Type B pancreatic cell (in vitro differentiated cells): ENCODE results near the gene FAM120AOS. TPM values are rescaled to one million over a fixed set of nuclear protein-coding genes. Genes with fewer than 3 reads are reported as not detected.

Source experiments
- DNase-seq: peaks from one replicate; pipeline ENCODE4 v3.0.0; 2021; ENCODE audit warnings: mixed read lengths; ENCODE audit not compliant: unreplicated experiment; ENCODE audit errors: extremely low spot score
- H3K27ac Mint-ChIP-seq: 2 replicates; pipeline ENCODE4 v1.8.0; 2021; ENCODE audit warnings: mild to moderate bottlenecking, mixed read lengths
- H3K27me3 Mint-ChIP-seq: 2 replicates; pipeline ENCODE4 v1.8.0; 2021; ENCODE audit warnings: mixed read lengths
- H3K36me3 Mint-ChIP-seq: 2 replicates; pipeline ENCODE4 v1.8.0; 2021; ENCODE audit warnings: mixed read lengths
- H3K4me1 Mint-ChIP-seq: one replicate; pipeline ENCODE4 v1.8.0; 2021; ENCODE audit warnings: mixed read lengths; ENCODE audit not compliant: unreplicated experiment
- H3K4me3 Mint-ChIP-seq: 2 replicates; pipeline ENCODE4 v1.8.0; 2021; ENCODE audit warnings: mild to moderate bottlenecking, mixed read lengths
- H3K9me3 Mint-ChIP-seq: 2 replicates; pipeline ENCODE4 v1.8.0; 2021; ENCODE audit warnings: mixed read lengths
- total RNA-seq: library from RNA; stranded (reverse); gene quantifications from 2 replicates; pipeline ENCODE4 v1.2.1, GENCODE V29; 2021; ENCODE audit warnings: low replicate concordance
- TF ChIP-seq, protein P1 (sequence below): fragments of 200-600 bp; sonication (generic); conservative IDR thresholded peaks from 2 replicates; pipeline ENCODE4 v1.5.0; 2021; ENCODE audit warnings: antibody characterized with exemption, mild to moderate bottlenecking

FAM120AOS gene
- total RNA-seq, 1 donor from 2014 or later = 42.1 TPM

DNA sequence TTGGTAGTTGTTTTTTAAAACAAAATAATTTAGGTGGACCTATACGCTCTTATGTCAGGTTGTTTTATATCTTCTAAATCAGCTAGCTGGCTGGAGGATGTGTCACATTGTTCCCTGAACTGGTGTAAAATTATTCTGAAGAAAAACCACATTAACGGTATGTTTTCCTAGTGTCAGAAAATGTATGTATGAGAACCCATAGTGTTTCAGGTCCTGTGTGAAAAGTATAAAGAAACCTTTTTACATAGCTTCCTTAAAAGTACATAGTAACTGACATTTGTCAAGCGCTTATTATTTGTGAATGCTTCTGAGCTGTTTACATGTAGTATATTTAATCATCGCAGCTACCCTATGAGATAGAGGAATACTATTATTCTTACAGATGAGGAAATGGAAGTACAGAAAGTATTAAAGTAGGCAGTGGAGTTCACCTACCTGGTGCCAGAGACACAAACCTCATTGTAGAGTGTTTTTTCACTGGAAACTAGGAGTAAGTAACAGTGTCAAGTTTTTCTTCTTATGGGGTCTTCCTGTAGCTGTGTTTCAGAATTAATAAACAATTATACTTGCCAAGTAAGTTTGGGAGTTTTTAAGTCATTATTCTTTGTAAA, 10.4 kb upstream of the FAM120AOS start:
- H3K9me3 Mint-ChIP-seq = no peaks in the 10 kb centered on the region
- peaks cover 12% of the 10 kb centered on the region for H3K36me3 Mint-ChIP-seq
- TF ChIP-seq, protein P1, sequence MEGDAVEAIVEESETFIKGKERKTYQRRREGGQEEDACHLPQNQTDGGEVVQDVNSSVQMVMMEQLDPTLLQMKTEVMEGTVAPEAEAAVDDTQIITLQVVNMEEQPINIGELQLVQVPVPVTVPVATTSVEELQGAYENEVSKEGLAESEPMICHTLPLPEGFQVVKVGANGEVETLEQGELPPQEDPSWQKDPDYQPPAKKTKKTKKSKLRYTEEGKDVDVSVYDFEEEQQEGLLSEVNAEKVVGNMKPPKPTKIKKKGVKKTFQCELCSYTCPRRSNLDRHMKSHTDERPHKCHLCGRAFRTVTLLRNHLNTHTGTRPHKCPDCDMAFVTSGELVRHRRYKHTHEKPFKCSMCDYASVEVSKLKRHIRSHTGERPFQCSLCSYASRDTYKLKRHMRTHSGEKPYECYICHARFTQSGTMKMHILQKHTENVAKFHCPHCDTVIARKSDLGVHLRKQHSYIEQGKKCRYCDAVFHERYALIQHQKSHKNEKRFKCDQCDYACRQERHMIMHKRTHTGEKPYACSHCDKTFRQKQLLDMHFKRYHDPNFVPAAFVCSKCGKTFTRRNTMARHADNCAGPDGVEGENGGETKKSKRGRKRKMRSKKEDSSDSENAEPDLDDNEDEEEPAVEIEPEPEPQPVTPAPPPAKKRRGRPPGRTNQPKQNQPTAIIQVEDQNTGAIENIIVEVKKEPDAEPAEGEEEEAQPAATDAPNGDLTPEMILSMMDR = no peak
- no peak for DNase-seq
- H3K27me3 Mint-ChIP-seq = no peaks in the 10 kb centered on the region
- no peak overlapping the region for H3K4me3 Mint-ChIP-seq
- H3K27ac Mint-ChIP-seq = peak overlapping the region; percentile 71
- peaks cover 77% of the 10 kb centered on the region for H3K4me1 Mint-ChIP-seq

DNA sequence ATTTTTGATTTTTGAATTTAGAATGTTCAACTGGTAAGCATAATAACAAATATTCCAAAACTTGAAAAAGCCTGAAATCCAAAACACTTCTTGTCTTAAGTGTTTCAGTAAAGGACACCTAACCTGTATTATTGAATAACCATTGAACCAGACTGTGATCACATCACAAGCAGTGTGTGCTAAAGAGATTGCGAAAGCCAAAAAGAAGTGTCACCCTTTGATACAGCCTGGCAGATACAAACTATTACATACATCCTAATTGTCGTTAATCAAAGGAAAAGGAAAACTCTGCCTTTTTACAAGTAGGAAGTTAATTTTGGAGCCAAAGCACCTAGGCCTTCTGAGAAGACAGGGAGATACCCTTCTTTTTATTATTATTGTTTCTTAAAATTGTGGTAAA, 8.4 kb upstream of the FAM120AOS start:
- no peaks in the 10 kb centered on the region for H3K27me3 Mint-ChIP-seq
- H3K36me3 Mint-ChIP-seq = peaks cover 12% of the 10 kb centered on the region
- no peak overlapping the region for H3K27ac Mint-ChIP-seq
- TF ChIP-seq, protein P1 = no peak
- peaks cover 65% of the 10 kb centered on the region for H3K4me1 Mint-ChIP-seq
- DNase-seq = no peak
- H3K4me3 Mint-ChIP-seq = no peak overlapping the region
- no peaks in the 10 kb centered on the region for H3K9me3 Mint-ChIP-seq

DNA sequence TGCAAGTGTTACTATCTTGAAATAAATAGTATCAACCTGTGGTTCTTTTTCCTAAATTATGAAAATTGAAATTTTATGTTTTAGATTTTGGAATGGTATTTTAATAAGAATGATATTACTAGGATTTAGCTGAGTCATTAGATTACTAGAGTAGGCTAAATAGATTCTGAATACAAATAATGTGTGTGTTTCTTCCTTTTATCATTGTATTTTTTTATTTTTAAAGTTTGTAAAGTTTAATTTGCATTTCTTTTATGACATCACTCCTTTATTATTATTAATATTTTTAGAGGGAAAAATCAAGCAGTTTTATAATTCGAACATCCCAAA, 8.0 kb upstream of the FAM120AOS start:
- DNase-seq = no peak
- no peak overlapping the region for H3K4me3 Mint-ChIP-seq
- TF ChIP-seq, protein P1 = no peak
- no peaks in the 10 kb centered on the region for H3K9me3 Mint-ChIP-seq
- H3K27ac Mint-ChIP-seq = no peak overlapping the region
- peaks cover 62% of the 10 kb centered on the region for H3K4me1 Mint-ChIP-seq
- no peaks in the 10 kb centered on the region for H3K27me3 Mint-ChIP-seq
- peaks cover 12% of the 10 kb centered on the region for H3K36me3 Mint-ChIP-seq

DNA sequence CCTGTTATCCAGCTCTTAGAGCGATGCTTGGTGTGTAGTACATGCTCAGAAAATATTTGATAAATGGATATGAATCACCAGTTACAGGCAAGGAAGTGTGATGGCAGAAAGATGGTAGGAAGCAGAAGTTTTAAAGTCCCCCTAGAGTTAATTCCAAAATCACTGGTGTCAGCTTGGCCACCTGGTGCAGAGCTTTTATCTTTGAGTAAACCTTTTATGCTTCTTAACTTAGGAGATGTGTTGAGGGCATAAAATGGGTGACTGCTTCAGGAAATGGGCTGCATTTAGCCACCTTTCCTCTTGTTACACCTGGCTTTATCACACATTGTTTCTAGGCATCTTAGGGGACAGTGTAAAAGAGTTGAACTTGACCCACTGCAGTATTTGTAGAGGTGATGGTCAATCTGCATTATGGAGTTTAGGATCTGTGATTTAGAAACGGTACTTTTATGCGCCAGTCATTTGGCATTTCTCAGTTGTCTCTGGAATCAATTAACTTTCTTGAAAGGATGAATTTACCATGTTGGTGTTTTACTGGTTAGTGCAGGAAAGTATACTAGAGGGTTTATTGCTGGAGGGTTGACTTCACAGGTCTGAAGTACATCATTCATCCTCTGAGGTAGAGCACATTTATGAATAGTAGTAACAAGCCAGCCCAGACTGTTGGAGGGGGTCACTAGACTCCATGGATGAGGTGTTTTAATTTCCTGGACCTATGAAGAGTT, 7.5 kb upstream of the FAM120AOS start:
- TF ChIP-seq, protein P1 = no peak
- Mint-ChIP-seq H3K9me3 (no peaks in the 10 kb centered on the region), H3K4me1 (peaks cover 61% of the 10 kb centered on the region)

DNA sequence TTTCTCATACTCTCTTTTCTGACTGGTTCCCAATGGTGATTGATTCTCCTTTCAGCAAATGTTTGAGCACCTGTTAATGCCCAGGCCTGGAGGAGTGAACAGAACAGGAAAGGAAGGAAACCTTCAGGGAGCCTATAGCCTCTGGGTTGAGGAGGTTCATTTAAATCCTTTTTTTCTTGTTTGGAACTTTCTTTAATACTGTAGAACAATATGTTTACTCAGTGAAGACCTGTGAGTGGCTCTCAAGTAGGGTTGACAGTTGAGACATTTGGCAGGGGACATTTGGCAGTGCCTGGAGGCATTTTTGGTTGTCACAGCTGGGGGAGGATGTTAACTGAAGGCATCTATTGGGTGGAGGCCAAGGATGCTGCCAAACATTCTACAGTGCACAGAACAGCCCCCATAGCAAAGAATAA, 6.1 kb upstream of the FAM120AOS start:
- Mint-ChIP-seq H3K27me3 (no peaks in the 10 kb centered on the region), H3K4me3 (no peak overlapping the region), H3K4me1 (peaks cover 53% of the 10 kb centered on the region), H3K9me3 (no peaks in the 10 kb centered on the region), H3K36me3 (peaks cover 16% of the 10 kb centered on the region), H3K27ac (peak overlapping the region; percentile 28)
- TF ChIP-seq, protein P1 = no peak
- no peak for DNase-seq

More for the DNA sequence above, 7.5 kb upstream of the FAM120AOS start:
- Mint-ChIP-seq H3K36me3 (peaks cover 12% of the 10 kb centered on the region), H3K4me3 (no peak overlapping the region), H3K27ac (no peak overlapping the region), H3K27me3 (no peaks in the 10 kb centered on the region)
- DNase-seq = no peak
